Tibial nerve (tissue), 4 donors: ENCODE measurements around the gene LSG1. TPM values are rescaled to one million over a fixed set of nuclear protein-coding genes. Genes with fewer than 3 reads are reported as not detected.
A peak's percentile ranks its signal among the peaks of the same experiment; 100 is the strongest.

Experiments
- DNase-seq, 2 donors: peaks; one replicate each; pipeline ENCODE4 v3.0.0-alpha.2; 2019; ENCODE audit warnings: low spot score in 2 of 2
- H3K27ac ChIP-seq, 4 donors: fragments of 200-600 bp; sonication (generic) in 3 of 4; one replicate each; pipeline ENCODE4 v1.5.1; 2017 to 2019; ENCODE audit warnings: mild to moderate bottlenecking in 1 of 4
- H3K27me3 ChIP-seq, 2 donors: fragments of 200-600 bp; sonication (generic) in 1 of 2; one replicate each; pipeline versions ENCODE4 v1.5.1 to v1.6.0; 2017 to 2019
- H3K36me3 ChIP-seq, 3 donors: fragments of 200-600 bp; sonication (generic); one replicate each; pipeline ENCODE4 v1.5.1; 2018 to 2019
- H3K4me1 ChIP-seq, 4 donors: fragments of 200-600 bp; sonication (generic) in 3 of 4; one replicate each; pipeline ENCODE4 v1.5.1; 2017 to 2019
- H3K4me3 ChIP-seq, 4 donors: fragments of 200-600 bp; sonication (generic) in 3 of 4; one replicate each; pipeline ENCODE4 v1.5.1; 2017 to 2019; ENCODE audit warnings: mild to moderate bottlenecking in 1 of 4, moderate library complexity in 1 of 4
- H3K9me3 ChIP-seq, 4 donors: fragments of 200-600 bp; sonication (generic) in 3 of 4; one replicate each; pipeline ENCODE4 v1.5.1; 2017 to 2019
- EP300 ChIP-seq, 2 donors: sonication (generic); formaldehyde crosslinking; IDR thresholded peaks; one replicate each; pipeline ENCODE4 v1.6.1; 2017; ENCODE audit warnings: antibody characterized with exemption in 2 of 2, mild to moderate bottlenecking in 1 of 2
- POLR2A ChIP-seq, 2 donors: fragments of 450-650 bp; IDR thresholded peaks; one replicate each; pipeline ENCODE4 v1.6.1; 2017; ENCODE audit warnings: antibody characterized with exemption in 2 of 2, mild to moderate bottlenecking in 2 of 2, moderate library complexity in 2 of 2
- WGBS, 2 donors: methylation state at CpG; one replicate each; pipeline ENCODE4 v1.1.5; 2018; 5-methylcytosine and 5-hydroxymethylcytosine counted together
- total RNA-seq, 4 donors: library from RNA; depleted of rRNA; stranded (reverse); fragments of >200 nt; gene quantifications; one replicate each; pipeline ENCODE4 v1.1.0, GENCODE V29; 2016
- TF ChIP-seq, protein P1 (sequence below), 5 experiments: fragments of 200-600 bp in 3 of 5; fragments of 450-650 bp in 2 of 5; sonication (generic) in 3 of 5; IDR thresholded peaks; one replicate each; pipeline ENCODE4 v1.5.1; 2016 to 2019; ENCODE audit warnings: antibody characterized with exemption in 5 of 5, mild to moderate bottlenecking in 3 of 5, moderate library complexity in 2 of 5

Gene LSG1
- total RNA-seq, 4 donors from 2014 or later: 24.9 to 64.5 (median 39.3) TPM

DNA sequence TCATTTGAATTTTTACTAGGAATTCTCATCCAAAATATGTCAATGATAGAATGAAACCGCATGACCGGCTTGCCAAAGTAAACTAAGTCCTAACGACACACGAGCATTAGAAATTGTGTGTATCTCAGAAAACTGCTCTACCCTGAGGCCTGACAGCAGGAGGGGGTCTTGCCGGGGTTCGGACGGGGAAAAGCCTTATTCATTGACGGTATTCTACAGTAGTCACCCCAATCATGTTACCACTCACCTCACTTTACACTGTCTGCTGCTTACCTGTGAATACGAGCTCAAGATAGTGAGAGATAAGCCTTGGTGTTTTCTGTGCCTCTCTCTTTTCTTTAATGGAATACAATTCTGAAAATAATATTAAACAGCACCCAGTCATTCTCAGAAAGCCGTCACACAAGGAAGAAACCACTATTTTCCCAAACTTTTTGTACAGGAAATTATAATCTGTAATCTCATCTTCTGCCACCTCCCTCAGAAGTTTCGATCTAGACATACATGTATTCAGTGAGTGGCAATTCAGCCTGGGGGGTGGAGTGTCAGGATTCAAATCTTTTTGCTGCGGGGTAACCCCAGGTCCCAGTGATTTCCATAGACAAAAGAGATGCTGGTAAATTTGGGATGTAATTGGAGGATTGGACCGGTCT, 13.2 kb upstream of the LSG1 start:
- no peak for DNase-seq
- TF ChIP-seq, protein P1, sequence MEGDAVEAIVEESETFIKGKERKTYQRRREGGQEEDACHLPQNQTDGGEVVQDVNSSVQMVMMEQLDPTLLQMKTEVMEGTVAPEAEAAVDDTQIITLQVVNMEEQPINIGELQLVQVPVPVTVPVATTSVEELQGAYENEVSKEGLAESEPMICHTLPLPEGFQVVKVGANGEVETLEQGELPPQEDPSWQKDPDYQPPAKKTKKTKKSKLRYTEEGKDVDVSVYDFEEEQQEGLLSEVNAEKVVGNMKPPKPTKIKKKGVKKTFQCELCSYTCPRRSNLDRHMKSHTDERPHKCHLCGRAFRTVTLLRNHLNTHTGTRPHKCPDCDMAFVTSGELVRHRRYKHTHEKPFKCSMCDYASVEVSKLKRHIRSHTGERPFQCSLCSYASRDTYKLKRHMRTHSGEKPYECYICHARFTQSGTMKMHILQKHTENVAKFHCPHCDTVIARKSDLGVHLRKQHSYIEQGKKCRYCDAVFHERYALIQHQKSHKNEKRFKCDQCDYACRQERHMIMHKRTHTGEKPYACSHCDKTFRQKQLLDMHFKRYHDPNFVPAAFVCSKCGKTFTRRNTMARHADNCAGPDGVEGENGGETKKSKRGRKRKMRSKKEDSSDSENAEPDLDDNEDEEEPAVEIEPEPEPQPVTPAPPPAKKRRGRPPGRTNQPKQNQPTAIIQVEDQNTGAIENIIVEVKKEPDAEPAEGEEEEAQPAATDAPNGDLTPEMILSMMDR (IDR thresholded peaks at IDR 0.05): no peak
- TF ChIP-seq EP300 (IDR thresholded peaks at IDR 0.05) (no peak), POLR2A (IDR thresholded peaks at IDR 0.05) (no peak)
- H3K4me3 ChIP-seq: peak overlapping the region in 3 of 4 donors; percentile 59 to 91 (median 60)
- H3K4me1 ChIP-seq: peaks cover 0 to 59% (median 26%) of the 10 kb centered on the region in 4 donors
- H3K9me3 ChIP-seq: no peaks in the 10 kb centered on the region
- no peaks in the 10 kb centered on the region for H3K36me3 ChIP-seq
- WGBS, 2 donors: 46 to 51% methylated on average over 13 of the region's 13 CpGs
- peaks cover 0 to 20% of the 10 kb centered on the region in 2 donors for H3K27me3 ChIP-seq
- H3K27ac ChIP-seq: peak overlapping the region in 2 of 4 donors; percentile 74 to 85

DNA sequence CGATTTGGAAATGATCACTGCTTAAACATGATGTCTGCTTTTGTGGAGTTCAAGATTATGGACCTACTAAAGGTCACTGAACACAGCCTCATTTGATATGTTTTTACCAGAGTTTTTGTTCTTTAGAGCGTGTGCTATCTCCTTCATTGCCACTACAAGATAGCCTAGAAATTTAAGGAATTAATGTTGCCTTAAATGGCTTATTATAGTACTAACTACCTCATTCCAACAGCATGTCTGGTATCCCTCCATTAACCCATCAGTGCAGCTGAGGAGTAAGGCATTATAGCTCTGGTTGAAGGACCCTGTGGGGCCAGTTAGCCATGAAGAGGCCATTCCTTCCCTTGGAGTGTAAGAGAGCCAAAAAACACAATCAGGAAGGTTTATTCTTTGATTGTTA, 11.4 kb upstream of the LSG1 start:
- H3K27ac ChIP-seq: no peak overlapping the region
- TF ChIP-seq EP300 (IDR thresholded peaks at IDR 0.05) (no peak), POLR2A (IDR thresholded peaks at IDR 0.05) (no peak)
- TF ChIP-seq, protein P1 (IDR thresholded peaks at IDR 0.05): no peak
- H3K9me3 ChIP-seq: no peaks in the 10 kb centered on the region
- H3K27me3 ChIP-seq: peaks cover 0 to 20% of the 10 kb centered on the region in 2 donors
- DNase-seq: no peak
- H3K4me1 ChIP-seq: peaks cover 0 to 44% (median 16%) of the 10 kb centered on the region in 4 donors
- no peak overlapping the region for H3K4me3 ChIP-seq
- H3K36me3 ChIP-seq: no peaks in the 10 kb centered on the region
- 53 to 62% methylated on average over 2 of the region's 2 CpGs for WGBS, 2 donors

DNA sequence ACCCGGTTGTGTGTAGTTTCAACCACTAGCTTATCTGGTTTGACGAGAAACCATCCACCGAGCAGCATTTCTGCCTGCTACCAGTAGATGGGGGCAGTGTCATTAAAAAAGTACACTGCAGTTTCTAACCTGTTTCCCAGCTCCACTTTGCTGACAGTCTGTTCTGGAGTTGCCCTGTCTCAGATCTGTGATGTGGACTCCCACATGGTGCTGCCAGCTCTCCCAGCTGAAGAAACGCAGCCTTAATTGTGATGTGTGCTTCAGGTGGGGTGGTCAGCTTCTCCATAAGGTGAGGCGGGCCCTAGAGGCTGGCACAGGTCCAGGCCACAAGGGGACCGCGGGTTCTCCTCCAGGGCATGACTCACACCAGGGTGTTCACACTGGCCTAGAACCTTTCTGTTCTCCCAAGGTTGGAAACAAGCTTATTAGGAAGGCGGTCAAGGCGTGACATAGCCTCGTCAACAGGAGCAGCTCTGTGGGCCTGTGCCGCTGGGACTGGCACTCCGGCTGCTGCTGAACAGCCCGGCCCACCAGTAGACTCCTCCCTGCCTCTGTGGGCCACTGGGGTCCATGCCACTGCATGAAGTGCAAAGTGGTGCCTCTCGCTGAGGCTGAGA, 10.8 kb upstream of the LSG1 start:
- Histone ChIP-seq H3K4me1 (peaks cover 0 to 38% (median 11%) of the 10 kb centered on the region in 4 donors), H3K4me3 (no peak overlapping the region), H3K9me3 (no peaks in the 10 kb centered on the region), H3K27me3 (peaks cover 0 to 17% of the 10 kb centered on the region in 2 donors), H3K27ac (peak overlapping the region in 2 of 4 donors; percentile 15 to 23), H3K36me3 (no peaks in the 10 kb centered on the region)
- TF ChIP-seq EP300 (IDR thresholded peaks at IDR 0.05) (no peak), POLR2A (IDR thresholded peaks at IDR 0.05) (no peak)
- TF ChIP-seq, protein P1 (IDR thresholded peaks at IDR 0.05): peak; percentile 76 to 95 (median 82)
- peak; percentile 54 to 72 for DNase-seq
- WGBS, 2 donors: 50 to 58% methylated on average over 11 to 12 of the region's 14 CpGs

DNA sequence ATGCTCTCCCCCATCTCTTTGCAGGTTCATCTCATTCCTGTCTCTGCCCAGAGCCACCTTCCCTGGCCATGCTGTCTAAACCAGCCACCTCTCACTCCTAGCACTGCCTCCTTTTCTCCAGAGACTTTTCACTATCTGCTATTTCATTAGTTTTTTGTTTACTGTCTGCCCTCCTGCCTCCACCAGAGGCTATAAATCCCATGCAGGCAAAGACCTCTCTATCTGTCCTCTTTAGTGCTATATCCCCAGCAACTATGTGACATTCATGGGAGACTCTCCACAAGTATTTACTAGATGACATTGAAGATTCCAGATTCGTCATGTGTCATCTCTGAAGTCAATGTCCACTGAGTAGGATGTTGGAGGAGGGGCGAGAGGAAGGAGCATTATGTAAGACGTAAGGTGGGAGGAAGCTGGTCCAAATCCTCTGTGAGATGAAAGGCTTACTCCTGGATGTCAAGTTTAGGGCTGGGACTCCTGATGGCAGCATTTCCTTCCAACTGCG, 10.2 kb upstream of the LSG1 start:
- Histone ChIP-seq H3K36me3 (no peaks in the 10 kb centered on the region), H3K27me3 (peaks cover 0 to 12% of the 10 kb centered on the region in 2 donors), H3K27ac (no peak overlapping the region), H3K4me3 (no peak overlapping the region), H3K9me3 (no peaks in the 10 kb centered on the region), H3K4me1 (peaks cover 0 to 33% (median 6%) of the 10 kb centered on the region in 4 donors)
- TF ChIP-seq, protein P1 (IDR thresholded peaks at IDR 0.05): no peak
- TF ChIP-seq EP300 (IDR thresholded peaks at IDR 0.05): no peak
- no peak for TF ChIP-seq POLR2A (IDR thresholded peaks at IDR 0.05)
- WGBS, 2 donors: 20 to 25% methylated on average over 4 of the region's 4 CpGs
- no peak for DNase-seq
